ENCODE results near the gene FOXP1.
"Not testable (repeated sequence)": the region's sequence is repeated elsewhere in the genome, so short reads cannot be mapped to it uniquely, and the experiment has no call there.

Gene FOXP1

DNA sequence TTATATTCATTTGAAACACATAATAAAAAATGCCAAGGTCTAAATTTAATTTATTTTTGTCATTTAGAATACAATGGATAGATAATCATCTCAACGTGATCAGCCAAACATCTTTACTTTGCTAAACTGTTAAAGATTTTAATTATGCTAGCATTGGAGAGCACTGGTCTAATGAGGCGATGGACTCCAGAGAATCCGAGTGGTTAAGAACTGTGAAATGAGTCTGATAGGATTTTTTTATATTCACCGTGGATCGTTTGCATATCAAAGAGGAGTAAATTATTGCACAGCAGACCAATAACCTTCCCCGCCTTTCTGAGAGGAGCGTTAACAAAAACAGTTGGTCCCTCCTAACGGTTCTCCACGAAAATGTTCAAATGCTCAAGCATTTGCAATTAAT lies 540.8 kb downstream of the FOXP1 start:
- DNase-seq = no peak

DNA sequence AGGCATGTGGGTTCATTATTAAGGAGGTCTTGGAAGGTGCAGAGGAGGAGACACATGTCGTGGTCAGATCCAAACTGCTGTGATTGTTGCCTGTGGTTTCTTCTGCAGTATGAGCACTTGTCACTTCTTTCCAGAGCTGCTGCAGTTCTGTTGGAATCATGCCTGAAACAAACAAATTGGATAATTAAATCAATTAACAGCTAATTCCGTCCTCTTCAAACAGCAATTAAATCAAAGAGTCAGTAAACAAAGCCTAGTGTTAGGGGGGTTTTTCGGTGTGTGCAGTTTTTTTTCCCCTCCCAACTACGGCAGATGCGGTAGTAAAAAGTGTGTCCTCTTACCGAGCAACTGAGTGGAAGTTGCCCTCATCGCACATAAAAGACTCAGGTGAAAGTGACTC lies 542.2 kb downstream of the FOXP1 start:
- no peak for DNase-seq

DNA sequence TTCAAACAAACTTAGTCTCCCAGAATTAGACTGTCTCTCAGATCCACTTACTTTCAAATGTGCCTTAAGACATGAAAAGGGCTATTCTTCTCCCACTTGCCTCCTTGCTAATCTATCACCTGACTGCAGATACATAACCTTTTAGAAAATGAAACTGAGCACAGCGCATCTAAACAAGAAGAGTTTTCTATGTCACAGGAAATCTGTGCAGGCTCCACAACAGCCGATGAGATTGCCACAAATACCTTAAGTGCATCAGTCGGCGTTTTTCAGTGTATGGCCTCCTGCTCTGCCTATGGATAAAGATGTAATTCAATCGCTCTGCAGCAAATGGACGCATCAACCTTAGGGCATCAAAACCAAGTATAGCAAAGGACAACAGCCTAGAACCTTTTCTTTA lies 544.2 kb downstream of the FOXP1 start:
- no peak for DNase-seq

DNA sequence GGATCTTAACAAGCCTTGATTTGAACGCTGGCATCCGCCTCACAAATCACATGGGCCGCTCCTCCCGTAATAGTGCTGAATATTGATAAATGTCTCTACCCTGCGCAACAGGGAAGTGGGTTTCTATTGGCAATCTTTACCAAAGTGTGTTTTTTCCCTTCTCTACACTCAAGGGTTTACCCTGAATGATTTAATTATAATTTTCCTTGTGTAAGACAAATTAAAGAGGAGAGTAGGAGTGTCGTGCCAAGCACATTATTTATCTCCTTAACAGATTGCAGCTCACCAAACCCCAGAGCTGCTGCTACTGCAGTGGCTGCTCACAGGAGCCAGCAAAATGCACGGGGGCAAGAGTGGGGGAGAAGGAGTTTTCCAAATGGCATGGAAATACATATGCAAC lies 545.8 kb downstream of the FOXP1 start:
- no peak for DNase-seq

DNA sequence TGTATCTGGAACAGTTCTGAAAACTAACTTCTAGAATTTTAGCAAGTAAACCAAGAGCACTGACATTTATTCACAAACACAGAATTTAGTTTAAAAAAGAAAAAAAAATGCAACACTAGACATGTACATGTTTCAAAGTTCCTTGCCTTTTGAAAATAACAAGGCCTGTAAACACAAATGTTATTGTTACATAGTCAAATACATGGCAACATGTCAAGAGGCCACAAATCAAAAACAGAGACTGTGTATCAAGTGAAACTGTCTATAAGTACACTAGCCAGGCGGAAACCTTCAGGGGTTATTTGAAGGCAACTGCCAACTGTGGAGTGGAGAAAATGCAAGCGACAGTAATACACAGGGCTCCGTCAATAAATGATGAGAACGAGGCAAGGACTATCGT lies 547.6 kb downstream of the FOXP1 start:
- DNase-seq = no peak

DNA sequence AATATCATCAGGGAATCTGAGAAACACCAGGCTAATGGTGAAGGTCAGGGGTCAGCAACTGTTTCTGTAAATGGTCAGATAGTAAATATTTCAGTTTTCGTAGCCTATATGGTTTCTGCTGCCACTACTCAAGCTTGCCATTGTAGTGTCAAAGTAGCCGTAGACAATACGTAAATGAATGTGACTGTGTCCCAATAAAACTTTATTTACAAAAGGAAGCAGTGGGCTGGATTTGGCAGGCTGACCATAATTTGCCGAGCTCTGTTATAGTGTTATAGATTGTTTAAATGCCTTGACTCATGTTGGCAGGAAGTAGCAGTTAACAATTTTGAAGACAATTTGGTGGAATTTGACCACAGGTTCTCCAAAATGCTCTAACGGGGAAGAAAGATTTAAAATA lies 548.2 kb downstream of the FOXP1 start:
- DNase-seq = no peak

DNA sequence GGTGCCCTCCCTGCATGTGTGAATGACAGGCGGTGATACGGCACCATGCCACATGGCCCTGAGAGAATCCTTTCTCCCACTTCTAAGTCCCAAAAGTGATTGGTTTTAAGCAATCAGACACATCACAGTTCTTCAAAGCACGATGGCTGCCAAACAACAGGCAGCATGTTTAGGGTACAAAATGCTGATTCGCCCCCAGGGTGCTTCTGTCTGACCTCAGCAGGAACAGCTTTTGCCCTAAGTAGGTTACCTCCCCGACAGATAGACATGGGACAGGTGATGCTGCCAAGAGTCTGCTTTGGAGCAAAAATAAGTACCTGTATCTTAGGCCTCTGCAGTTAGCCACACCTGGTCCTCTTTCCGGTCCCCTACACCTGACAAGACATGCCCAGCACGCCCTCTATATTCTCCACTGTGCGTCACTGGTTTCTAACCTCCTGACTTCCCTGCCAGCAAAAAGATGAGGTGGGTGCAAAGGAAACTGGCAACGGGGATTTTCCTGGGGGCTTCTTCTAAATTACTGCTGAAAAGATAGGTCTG lies 549.8 kb downstream of the FOXP1 start:
- no peak for DNase-seq

DNA sequence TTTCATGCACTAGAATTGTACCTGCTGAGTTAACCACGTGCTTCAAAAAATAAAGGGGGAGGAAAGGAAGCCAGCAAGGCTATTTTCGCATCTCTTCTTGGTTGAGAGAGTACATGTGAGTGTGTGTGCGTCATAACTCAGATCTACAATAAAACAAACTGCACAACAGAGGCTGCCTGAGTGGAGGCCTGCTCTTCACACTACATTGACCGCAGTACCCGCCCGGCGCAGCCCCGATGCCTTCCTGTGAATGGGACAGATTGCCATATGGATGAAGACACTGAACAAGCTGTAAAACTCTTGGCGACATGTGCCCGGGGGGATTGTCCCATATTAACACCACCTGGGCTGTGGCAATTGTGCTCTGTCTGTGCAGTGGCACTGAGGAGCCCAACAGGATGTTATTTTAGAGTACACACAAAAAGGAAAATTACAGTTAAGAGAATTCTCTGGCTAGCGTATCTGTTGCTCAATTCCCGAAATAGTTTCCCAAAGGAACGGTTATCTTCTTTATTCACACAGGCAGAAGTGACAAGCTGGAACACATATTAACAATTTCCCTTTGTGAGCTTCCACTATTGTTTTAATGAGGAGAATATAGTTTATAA lies 551.5 kb downstream of the FOXP1 start:
- no peak for DNase-seq

DNA sequence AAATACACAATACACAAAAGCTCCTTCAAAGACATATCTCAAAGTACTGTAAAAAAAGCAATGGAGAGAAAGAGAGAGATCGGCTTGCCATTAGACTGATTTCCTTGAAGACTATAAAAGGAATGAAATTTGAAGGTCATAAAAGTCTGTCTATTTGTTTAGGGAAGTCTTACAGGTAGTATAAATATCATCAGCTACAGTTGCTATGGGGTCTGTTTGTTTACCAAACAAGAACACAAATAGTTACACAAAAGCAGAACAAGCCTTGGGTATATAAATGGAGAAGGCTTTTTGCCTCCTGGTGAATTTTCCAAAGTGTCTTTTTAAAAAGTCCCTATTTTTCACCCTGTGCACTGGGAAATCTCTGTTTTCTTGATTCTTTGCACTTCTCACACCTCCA lies 552.3 kb downstream of the FOXP1 start:
- peak; percentile 13 for DNase-seq

DNA sequence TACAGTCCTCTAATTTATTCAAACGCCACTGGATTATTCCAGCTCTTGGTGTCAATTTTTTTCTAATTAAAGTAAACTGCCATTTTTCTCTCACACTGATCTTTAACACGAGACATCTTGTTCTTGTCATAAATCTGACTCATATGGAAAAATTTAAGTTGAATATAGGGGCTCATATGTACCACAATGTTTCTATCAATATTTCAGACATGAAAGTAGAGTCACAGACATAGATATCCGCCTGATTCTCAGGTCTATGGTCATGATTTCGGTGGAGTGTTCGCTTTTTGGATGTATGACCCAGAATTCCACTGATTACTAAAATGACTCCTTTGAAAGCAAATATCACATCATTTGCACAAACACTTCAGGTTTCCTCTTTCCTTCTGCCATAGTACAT lies 552.8 kb downstream of the FOXP1 start:
- DNase-seq = no peak

DNA sequence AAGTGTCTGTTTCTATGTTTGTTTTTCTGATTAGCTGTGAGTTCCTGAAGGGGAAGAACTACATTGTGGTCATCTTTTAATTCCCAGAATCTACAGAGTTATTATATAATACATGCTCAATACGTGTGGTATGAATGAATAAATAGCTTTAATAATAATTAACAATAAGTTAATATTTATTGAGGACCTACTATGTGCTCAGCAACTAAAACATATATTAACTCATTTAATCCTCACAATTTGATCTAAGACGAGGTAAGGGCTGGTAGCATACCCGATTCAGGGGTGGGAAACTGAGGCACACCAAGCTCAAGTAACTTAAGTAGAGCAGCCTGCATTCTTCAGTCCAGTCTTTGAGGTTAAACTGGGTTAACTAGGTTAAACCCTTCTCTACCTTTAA lies 553.8 kb downstream of the FOXP1 start:
- DNase-seq = no peak

DNA sequence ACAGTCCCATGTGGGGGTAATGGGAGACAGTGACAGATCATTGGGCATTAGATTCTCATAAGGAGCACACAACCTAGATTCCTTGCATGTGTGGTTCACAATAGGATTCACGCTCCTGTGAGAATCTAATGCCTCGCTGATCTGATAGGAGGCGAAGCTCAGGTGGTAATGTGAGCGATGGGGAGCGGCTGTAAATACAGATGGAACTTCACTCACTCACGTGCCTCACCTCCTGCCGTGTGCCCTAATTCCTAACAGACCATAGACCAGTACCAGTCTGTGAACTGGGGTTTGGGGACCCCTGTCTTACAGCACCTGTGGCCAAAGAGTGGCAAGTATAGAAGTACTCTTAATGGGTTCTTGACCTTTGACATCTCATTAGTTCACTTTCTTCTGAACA lies 554.7 kb downstream of the FOXP1 start:
- DNase-seq = no peak

DNA sequence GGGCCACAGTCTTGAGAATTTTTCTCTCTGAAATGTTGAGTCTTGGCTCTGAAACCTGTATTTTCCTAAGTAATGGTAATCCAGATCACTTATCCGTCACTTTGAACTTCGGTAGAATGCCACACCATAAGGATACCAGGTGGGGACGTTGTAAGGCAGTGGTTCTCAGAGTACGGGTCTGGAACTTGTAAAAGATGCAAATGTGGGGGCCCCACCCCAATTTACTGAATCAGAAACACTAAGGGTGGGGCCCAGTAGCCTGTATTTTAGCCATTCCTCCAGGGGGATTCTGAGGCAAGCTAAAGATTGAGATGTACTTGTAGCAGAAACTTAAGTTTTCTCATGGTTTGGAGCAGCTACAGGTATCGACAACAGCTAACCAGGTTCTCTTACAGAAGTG lies 555.3 kb downstream of the FOXP1 start:
- no peak for DNase-seq

DNA sequence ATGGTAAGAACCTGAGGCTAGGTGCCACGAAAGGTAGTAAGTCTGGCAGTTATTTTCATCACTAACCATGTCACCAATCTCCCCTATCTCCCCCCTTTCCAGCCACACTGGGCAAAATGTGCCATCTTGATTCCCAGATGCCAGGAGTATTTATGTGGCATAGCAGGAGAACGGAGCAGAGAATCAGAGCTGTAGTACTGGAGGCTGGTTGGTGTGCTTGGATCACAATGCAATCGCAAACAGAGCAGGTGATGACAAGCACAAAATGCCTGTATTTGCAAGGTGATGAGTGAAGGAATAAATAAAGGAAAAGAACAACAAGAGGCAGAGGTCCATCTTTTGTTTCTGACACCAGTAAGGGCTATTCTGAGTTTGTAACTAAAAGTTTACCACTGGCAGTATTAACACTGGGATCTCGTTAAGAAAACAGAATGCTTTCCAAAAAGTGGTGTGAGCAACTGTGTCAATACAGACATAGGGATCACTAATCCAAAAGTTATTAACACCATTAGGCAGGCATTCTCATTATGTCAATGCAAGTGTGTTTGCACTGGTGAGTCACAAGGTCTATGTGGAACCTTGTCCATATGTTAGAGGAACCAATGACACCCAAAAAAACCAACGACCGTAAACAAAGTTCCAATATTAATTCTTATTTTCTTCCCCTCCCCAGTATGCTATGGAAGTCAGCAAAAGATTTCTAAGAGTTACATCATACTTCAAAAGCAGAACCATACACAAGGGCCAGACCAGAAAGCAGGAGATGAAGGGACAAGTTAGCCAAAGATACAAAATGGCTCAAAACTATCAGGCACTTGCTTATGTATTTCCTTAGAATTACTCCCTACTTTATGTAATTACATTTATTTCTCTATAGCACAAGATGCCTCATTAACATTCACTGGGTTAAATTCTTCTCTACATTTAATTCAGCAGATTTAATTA lies 556.6 kb downstream of the FOXP1 start:
- DNase-seq = peak; percentile 40

DNA sequence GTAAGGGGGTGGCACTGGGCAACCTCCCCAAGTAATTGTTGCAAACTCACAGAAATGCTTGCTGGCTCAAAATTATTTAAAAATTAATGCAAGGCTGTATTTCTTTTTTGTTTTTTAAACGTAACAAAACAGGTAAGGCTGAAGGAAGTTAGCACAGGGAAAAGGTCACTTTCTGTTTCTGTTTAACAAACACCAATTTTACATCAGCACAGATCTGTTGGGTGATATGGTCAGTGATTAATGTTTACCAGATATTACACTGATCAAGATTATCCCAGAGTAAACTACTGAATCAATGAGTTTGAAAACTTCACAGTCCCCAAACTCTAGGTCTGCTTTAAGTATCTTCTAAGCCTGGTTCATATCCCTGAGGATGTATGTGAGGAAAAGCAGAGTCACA lies 558.0 kb downstream of the FOXP1 start:
- DNase-seq = no peak

DNA sequence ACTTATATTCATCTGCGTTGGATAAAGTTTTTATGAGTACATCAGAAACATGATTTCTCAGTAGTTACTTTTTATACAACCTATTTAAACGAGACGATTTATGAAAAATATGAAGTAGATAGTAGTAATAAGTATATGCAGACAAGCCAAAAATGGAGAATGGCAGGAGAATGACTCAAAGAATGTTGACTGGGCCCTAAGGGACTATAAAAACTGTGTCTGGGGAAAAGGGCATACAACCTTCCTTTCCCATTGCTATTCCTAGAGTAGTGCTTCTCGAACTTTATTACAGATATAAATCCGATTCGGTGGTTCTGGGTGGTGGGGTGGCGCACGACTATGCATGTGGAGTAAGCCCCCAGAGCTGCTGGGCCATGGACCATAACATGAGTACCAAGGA lies 558.5 kb downstream of the FOXP1 start:
- DNase-seq = no peak

DNA sequence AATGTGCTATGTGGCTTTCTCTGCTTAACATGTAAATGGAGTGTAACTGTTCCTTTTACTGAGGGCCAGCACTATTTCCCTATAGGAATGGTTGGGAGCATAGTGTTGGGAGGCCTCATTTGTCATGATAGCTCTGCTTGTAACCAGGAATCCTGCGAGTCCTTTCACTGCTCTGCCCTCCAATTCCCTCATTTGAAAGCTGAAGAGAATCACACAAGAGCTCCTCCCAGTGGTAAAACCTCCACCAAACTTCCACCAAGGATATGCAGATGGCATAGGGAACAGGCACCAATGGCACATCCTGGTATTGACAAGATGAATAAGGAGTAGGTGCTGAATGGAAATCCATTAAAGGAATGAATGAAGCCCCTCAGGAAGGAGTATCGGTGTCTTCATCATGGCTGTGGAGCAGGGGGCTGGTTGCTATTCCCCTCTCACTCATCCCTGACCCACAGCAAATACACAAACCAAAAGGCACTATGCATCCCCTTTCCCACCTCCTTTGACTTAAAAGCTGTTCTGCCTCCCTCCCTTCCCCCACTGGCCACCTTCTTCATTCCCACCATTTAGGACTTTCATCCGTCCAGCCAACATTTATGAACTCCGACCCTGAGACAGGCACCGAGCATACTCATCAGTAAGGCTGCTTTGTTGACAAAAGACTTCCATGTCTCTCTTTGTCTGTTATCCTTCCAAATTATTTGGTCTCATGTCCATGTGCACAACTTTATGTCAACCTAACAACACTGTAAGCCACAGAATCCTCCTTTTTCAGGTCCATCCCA lies 560.8 kb downstream of the FOXP1 start:
- DNase-seq = no peak

DNA sequence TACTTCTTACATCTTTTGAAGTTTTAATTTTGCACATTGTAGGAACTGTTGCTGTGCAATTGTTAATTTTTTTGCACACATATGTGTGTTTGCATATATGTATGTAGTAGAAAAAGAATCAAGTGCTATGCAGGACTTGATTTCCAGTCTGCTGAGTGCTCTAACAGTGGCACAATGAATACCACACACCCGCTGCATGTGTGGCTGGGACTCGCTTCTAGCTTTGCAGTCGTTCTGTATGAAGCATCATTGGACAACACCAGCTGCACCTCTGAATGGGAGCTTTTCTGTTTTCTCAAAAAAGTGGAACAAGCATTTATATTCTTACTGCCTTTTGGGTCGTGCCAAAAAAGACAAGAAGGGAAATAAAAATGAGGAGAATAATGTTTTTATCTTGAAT lies 564.7 kb downstream of the FOXP1 start:
- DNase-seq = no peak

DNA sequence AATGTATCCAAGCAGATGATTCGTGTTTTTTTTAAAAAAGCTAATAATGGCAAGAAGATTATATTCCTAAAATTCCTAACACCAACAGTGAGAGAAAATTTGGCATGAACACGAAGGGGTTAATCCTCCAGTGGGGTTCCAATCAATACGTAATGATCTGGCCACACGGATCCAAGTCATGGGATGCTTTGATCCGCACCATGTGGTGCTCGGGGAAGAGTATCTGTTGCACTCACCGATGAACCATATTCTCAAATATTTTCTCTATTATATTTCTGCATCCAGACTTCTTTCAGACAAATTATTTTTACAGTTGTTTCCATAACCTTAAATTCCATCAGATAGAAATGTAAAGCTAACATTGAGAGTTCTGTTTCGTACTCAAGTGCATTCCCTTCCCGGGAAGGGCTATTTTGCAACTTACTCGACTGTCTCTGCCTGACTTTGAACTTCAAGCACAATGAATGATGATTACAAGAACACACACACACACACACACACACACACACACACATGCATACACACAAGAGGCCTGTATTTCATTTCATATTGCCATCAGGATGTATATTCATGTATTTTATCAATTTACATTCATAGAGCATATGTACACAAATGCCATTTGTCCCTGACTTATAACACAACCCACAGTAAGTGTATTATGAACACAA lies 567.2 kb downstream of the FOXP1 start:
- no peak for DNase-seq

DNA sequence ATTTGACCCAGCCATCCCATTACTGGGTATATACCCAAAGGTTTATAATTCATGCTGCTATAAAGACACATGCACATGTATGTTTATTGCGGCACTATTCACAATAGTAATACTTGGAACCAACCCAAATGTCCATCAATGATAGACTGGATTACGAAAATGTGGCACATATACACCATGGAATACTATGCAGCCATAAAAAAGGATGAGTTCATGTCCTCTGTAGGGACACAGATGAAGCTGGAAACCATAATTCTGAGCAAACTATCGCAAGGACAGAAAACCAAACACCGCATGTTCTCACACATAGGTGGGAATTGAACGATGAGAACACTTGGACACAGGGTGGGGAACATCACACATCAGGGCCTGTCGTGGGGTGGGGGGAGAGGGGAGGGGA lies 568.9 kb downstream of the FOXP1 start:
- not testable (repeated sequence) for DNase-seq

DNA sequence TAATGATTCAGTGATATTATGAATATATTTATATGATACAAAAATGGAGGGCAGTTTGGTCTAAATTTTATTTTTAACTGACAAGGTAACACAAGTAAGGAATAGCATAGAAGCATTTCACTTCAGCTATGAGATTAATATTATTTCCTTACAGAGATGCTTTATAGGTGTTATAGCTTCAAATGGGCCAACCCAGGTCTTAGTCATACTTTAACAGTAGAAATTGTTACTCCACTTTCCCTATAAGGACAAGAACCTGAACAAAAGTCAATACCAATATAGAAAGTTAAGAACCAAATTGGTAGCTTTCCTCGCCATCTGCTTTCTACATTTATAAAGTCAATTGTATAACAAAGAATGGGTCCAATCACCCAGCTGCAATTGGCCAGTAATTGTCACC lies 570.6 kb downstream of the FOXP1 start:
- DNase-seq = no peak

DNA sequence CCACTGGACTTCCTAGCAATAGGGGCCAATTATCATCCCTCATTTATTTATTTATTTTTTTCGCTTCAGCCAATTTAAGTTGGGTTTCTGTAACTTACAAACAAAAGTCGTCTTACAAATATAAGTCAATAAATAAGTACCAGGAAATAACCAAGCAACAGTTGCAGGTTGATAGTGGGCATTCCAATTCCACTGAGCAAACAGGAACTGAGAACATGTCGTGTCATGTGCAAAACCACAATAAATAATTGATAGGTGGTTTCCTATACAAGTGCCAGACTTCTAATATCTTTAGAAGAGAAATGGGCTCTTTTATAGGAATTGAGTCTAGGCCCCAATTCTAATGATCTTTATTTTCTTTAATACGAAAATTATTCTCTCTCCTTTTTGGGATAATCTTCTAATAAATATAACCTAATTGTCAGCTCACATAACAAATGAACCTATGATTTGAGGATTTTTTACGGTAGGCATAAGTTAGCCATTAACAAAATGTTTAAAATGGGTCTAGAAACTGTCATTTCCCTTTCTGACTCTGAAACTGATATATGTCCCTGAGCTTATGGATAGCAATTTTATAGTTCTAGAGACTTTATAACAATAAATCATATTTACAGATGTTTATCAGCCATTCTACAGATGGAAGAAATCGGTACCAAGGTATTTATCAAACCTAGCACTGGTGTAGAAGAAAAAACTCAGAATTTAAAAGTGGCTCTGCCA lies 571.8 kb downstream of the FOXP1 start:
- DNase-seq = no peak

All from NCI-H774 (cell line).